Lower leg skin (tissue), 4 donors: ENCODE data around the gene CCNI2. TPM values are rescaled to one million over a fixed set of nuclear protein-coding genes. Genes with fewer than 3 reads are reported as not detected.

Experiments used
- DNase-seq, 2 donors: peaks; one replicate each; pipeline ENCODE4 v3.0.0-alpha.2; 2019; ENCODE audit warnings: low spot score in 2 of 2
- H3K4me3 ChIP-seq: fragments of 200-600 bp; sonication (generic); 2 replicates; pipeline ENCODE4 v1.5.1; 2017; ENCODE audit warnings: mild to moderate bottlenecking, low read depth; ENCODE audit not compliant: poor library complexity, severe bottlenecking
- POLR2A ChIP-seq, 2 donors: fragments of 450-650 bp; IDR thresholded peaks; one replicate each; pipeline ENCODE4 v1.6.1; 2016 to 2017; ENCODE audit warnings: antibody characterized with exemption in 2 of 2, mild to moderate bottlenecking in 1 of 2, moderate library complexity in 1 of 2
- WGBS, 2 donors: methylation state at CpG; one replicate each; pipeline ENCODE4 v1.1.5; 2018; 5-methylcytosine and 5-hydroxymethylcytosine counted together
- intact Hi-C: fragments of 100-400 bp; cut with DNase I; formaldehyde crosslinking; loops from one replicate; pipeline ENCODE4 v1.15.0; 2023; ENCODE audit warnings: low total_unique reads
- total RNA-seq, 4 donors: library from RNA; depleted of rRNA; stranded (reverse); fragments of >200 nt; gene quantifications; one replicate each; pipeline ENCODE4 v1.1.0, GENCODE V29; 2016
- TF ChIP-seq, protein P1 (sequence below), 3 donors: fragments of 450-650 bp; IDR thresholded peaks; one replicate each; pipeline ENCODE4 v1.5.1; 2016; ENCODE audit warnings: antibody characterized with exemption in 3 of 3, mild to moderate bottlenecking in 3 of 3, moderate library complexity in 2 of 3

Gene CCNI2
- total RNA-seq, 4 donors from 2014 or later: 0.49 to 0.74 TPM; not detected in 2

DNA sequence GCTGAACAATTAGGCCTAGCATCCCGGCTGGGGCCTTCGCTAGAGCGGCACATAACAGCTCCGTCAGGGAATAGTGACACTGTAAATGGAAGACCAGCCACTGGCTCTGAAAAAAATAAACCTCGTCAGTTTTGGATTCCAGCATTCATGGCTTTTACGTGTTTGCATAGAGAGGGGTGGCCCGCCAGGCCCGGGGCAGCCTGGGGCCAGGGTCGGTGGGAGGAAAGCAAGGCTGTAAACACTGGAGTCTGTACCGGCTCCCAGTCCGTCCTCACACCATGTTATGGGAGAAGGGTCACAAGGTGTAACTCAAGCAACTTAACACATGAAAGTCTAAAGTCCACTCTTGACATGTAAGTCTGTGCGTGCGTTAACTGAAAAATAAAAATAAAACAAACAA lies 11.2 kb downstream of the CCNI2 start:
- intact Hi-C loops: loop anchor here (10.0 kb wide), 1 partner anchor 56 kb away; the partner anchor contains the start of gene SOWAHA
- no peak for DNase-seq
- WGBS, 2 donors: 87 to 91% methylated on average over 13 of the region's 13 CpGs
- TF ChIP-seq, protein P1, sequence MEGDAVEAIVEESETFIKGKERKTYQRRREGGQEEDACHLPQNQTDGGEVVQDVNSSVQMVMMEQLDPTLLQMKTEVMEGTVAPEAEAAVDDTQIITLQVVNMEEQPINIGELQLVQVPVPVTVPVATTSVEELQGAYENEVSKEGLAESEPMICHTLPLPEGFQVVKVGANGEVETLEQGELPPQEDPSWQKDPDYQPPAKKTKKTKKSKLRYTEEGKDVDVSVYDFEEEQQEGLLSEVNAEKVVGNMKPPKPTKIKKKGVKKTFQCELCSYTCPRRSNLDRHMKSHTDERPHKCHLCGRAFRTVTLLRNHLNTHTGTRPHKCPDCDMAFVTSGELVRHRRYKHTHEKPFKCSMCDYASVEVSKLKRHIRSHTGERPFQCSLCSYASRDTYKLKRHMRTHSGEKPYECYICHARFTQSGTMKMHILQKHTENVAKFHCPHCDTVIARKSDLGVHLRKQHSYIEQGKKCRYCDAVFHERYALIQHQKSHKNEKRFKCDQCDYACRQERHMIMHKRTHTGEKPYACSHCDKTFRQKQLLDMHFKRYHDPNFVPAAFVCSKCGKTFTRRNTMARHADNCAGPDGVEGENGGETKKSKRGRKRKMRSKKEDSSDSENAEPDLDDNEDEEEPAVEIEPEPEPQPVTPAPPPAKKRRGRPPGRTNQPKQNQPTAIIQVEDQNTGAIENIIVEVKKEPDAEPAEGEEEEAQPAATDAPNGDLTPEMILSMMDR (IDR thresholded peaks at IDR 0.05): no peak
- no peak for TF ChIP-seq POLR2A (IDR thresholded peaks at IDR 0.05)
- no peak overlapping the region for H3K4me3 ChIP-seq

DNA sequence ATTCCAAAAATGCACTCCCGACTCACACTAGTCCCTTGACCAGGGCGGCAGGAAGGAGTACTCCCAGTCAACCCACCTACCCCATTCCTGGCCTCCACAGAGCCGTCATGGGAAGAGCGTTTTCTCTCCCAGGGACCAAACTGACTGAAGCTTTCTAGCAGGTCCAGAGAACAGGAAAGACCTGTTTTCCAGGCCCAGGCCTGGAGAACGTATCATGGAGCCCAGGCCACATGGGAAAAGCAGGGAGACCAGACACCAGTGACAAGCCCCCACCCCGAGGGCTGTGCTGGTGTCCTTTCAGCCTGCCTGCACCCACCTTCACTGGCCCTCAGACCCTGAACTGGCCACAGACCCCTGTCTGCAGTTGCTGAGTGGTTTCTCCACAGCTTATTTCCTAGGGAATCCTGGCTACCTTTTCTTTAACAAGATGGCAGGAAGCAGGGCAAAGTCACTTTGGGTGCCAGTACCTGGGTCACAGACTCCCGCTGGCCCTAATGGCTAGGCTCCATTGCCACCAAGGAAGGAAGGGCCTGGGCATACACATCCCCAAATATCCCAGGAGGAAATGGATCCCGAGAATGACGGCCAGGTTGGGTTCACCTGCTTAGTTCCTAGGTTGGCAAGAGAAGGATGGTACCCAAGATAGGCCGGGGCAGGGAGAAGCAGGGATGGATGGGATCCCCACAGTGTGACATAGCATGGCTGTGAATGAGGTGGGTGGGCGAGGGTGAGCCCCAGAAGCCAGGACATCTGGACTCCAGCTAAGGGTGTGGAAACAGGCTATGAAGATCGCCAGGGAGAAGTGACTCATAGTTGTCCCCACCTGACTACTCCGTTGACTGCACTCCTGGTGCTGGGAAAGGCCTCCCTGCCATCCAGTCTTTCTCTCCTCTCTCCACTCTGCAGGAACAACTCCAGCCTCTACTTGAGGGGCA lies 12.2 kb downstream of the CCNI2 start:
- WGBS, 2 donors: 75 to 79% methylated on average over 13 of the region's 13 CpGs
- peak in 1 of 2 donors; percentile 12 for DNase-seq
- TF ChIP-seq POLR2A (IDR thresholded peaks at IDR 0.05): no peak
- intact Hi-C loops: loop anchor here (10.0 kb wide), 1 partner anchor 55 kb away; the partner anchor contains the start of gene SOWAHA
- no peak overlapping the region for H3K4me3 ChIP-seq

DNA sequence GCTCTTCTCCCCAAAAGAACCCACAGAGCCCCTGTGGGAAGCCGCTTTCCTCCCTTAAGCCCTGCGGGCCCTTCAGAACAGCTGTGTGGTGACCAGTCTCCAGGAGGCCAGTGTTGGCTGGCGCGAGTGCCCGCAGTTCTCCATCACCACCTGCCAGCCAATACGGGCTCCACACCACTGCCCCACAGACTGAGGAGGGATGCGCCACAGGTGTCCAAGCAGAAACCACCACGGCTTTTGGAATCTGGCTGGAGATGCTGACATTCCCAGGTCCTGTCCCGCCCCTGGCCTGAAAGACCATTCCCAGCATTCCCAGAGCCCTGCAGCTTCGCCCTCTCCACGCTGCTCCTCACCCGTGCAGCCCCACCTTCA lies 12.8 kb downstream of the CCNI2 start:
- intact Hi-C loops: no loop called here
- H3K4me3 ChIP-seq: no peak overlapping the region
- no peak for DNase-seq
- TF ChIP-seq, protein P1 (IDR thresholded peaks at IDR 0.05): no peak
- TF ChIP-seq POLR2A (IDR thresholded peaks at IDR 0.05): no peak
- WGBS, 2 donors: 94 to 95% methylated on average over 11 to 12 of the region's 12 CpGs

DNA sequence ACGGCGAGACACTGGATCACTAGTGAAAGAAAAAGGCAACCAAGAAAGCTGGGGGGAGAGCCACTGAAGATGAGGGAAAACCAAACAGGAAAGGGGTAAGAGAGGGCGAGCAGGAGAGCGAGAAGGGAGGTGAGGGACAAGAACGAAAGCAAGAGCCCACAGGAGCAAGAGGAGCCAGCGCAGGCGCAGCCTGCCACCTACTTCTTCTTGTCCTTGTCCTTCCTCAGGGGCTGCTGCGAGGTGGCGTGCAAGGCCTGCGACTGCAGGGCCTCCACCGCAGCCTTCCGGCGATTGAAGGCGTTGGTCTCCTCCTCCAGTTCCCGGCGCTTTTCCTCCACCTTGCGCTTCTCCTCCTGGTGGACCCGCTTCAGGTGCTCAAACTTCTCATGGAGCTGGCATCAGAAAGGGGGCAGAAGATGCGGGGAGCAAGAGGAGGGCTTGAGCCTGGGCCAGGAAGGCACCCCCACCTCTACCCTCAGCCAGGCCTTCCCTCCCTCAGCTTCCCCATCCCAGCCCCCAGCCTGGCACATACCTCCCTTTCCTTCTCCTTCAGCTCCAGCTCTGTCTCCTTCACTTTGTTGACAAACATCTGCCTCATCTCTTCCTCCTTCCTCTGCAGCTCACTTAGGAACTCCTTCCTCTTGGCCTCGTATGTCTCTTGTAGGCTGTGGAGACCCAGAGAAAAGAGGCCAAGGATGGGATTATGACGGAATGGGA lies 13.5 kb downstream of the CCNI2 start:
- no peak overlapping the region for H3K4me3 ChIP-seq
- 96% methylated on average over 21 of the region's 21 CpGs for WGBS, 2 donors
- intact Hi-C loops: no loop called here
- TF ChIP-seq, protein P1 (IDR thresholded peaks at IDR 0.05): no peak
- TF ChIP-seq POLR2A (IDR thresholded peaks at IDR 0.05): no peak
- DNase-seq: peak in 1 of 2 donors; percentile 54

DNA sequence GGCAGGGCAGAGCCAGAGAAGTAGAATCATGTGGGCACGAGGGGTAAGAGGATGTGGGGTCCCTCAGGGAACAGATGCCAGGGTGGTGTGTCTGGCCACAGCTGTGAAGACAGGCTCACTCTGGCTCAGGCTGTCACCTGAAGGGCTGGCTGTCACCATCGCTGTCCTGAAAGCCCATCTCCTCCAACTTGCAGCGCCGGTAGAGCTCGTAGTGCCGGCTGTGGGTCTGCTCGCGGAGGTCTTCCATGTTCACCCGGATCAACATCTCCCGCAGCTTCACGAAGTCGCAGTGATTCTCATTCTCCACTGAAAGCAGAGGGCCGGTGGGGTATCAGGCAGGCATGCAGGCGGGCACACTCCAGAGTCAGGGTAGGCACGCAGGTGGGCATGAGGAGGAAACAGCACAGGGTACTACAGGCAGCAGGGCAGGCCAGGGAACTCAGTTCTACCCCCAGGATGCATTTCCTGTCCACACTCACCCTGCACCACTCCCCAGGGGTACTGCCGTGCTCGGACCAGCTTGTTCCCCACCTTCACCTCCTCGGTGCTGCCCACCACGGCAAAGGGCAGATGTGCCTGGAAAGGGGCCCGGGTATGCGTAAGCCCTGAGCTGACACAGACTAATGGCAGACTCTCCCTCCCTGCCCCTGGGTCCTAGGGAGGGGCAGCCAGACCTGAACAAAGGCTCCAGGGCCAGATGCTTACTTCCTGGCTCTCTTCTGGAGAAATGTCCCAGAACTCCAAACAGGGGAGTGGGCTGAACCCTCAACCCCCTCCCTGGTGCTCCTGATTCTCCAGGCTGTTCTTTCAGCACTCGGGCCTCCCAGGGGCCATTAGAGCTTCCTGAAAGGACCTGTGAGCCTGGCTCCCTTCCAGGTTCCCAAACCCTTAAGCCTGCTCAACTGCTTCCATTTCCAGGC lies 14.4 kb downstream of the CCNI2 start:
- DNase-seq: peak in 1 of 2 donors; percentile 77
- no peak overlapping the region for H3K4me3 ChIP-seq
- WGBS, 2 donors: 89 to 92% methylated on average over 22 of the region's 22 CpGs
- intact Hi-C loops: no loop called here
- TF ChIP-seq, protein P1 (IDR thresholded peaks at IDR 0.05): no peak
- no peak for TF ChIP-seq POLR2A (IDR thresholded peaks at IDR 0.05)
